GM23338 (cell line): ENCODE results near the gene EXOC7.

Experiments used
- EZH2 ChIP-seq: fragments of 200-600 bp; sonication (generic); IDR thresholded peaks from one replicate; pipeline ENCODE4 v1.8.0; 2017; ENCODE audit warnings: antibody characterized with exemption, mild to moderate bottlenecking, low read depth; ENCODE audit not compliant: unreplicated experiment
- EZH2phosphoT487 ChIP-seq: fragments of 200-600 bp; sonication (generic); IDR thresholded peaks from one replicate; pipeline ENCODE4 v1.8.1; 2018; ENCODE audit warnings: antibody characterized with exemption; ENCODE audit not compliant: unreplicated experiment
- JUNB ChIP-seq: IDR thresholded peaks from one replicate; pipeline ENCODE4 v1.6.1; 2016; ENCODE audit warnings: antibody characterized with exemption; ENCODE audit not compliant: unreplicated experiment
- POLR2AphosphoS5 ChIP-seq: IDR thresholded peaks from 2 replicates; pipeline ENCODE4 v1.6.1; 2016; ENCODE audit warnings: antibody characterized with exemption, low read depth
- ZNF331 ChIP-seq: fragments of 250-450 bp; sonication (Bioruptor Pico); IDR thresholded peaks from 2 replicates; pipeline ENCODE4 v1.5.0; 2020; ENCODE audit warnings: low read depth, mild to moderate bottlenecking, moderate library complexity
- TF ChIP-seq, protein P1 (sequence below): IDR thresholded peaks from one replicate; pipeline ENCODE4 v1.6.1; 2018; ENCODE audit warnings: antibody characterized with exemption; ENCODE audit not compliant: unreplicated experiment
- TF ChIP-seq, protein P2 (sequence below), 2 experiments: fragments of 200-600 bp in 1 of 2; sonication (generic) in 1 of 2; conservative IDR thresholded peaks; 2 replicates each; pipeline versions ENCODE4 v1.5.1 to v1.6.1; 2016 to 2017; ENCODE audit warnings: antibody characterized with exemption in 2 of 2, low read depth in 2 of 2, mild to moderate bottlenecking in 2 of 2, moderate library complexity in 1 of 2

DNA sequence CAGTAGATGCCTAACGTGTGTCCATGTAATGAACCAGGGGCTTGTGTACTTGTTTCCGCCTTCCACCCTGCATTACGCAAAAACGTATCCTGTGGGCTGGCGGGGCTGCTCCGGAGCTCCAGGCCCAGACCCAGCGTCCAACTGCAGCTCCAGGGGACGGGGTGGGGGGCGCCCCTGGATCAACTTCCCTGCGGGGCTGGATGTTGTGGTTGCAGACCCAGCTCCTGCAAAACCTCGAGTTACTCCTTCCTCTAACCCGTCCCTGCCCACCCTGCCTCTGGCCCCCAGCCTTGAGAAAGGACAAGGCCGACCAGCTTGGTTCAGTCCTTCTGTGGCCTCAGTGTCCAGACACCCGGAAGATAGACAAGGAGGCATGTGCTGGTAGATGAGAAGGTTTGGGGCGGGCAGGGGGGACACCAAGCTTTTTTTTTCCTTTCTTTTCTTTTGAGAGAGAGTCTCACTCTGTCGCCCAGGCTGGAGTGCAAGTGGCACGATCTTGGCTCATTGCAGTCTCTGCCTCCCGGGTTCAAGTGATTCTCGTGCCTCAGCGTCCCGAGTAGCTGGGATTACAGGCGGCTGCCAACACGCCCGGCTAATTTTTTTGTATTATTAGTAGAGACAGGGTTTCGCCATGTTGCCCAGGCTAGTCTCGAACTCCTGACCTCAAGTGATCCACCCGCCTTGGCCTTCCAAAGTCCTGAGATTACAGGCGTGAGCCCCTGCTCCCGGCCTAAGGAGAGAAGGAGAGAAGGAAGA, 731 bp upstream of the EXOC7 start:
- TF ChIP-seq, protein P1, sequence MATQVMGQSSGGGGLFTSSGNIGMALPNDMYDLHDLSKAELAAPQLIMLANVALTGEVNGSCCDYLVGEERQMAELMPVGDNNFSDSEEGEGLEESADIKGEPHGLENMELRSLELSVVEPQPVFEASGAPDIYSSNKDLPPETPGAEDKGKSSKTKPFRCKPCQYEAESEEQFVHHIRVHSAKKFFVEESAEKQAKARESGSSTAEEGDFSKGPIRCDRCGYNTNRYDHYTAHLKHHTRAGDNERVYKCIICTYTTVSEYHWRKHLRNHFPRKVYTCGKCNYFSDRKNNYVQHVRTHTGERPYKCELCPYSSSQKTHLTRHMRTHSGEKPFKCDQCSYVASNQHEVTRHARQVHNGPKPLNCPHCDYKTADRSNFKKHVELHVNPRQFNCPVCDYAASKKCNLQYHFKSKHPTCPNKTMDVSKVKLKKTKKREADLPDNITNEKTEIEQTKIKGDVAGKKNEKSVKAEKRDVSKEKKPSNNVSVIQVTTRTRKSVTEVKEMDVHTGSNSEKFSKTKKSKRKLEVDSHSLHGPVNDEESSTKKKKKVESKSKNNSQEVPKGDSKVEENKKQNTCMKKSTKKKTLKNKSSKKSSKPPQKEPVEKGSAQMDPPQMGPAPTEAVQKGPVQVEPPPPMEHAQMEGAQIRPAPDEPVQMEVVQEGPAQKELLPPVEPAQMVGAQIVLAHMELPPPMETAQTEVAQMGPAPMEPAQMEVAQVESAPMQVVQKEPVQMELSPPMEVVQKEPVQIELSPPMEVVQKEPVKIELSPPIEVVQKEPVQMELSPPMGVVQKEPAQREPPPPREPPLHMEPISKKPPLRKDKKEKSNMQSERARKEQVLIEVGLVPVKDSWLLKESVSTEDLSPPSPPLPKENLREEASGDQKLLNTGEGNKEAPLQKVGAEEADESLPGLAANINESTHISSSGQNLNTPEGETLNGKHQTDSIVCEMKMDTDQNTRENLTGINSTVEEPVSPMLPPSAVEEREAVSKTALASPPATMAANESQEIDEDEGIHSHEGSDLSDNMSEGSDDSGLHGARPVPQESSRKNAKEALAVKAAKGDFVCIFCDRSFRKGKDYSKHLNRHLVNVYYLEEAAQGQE: no peak
- TF ChIP-seq, protein P2, sequence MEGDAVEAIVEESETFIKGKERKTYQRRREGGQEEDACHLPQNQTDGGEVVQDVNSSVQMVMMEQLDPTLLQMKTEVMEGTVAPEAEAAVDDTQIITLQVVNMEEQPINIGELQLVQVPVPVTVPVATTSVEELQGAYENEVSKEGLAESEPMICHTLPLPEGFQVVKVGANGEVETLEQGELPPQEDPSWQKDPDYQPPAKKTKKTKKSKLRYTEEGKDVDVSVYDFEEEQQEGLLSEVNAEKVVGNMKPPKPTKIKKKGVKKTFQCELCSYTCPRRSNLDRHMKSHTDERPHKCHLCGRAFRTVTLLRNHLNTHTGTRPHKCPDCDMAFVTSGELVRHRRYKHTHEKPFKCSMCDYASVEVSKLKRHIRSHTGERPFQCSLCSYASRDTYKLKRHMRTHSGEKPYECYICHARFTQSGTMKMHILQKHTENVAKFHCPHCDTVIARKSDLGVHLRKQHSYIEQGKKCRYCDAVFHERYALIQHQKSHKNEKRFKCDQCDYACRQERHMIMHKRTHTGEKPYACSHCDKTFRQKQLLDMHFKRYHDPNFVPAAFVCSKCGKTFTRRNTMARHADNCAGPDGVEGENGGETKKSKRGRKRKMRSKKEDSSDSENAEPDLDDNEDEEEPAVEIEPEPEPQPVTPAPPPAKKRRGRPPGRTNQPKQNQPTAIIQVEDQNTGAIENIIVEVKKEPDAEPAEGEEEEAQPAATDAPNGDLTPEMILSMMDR (conservative IDR thresholded peaks at IDR 0.05; ENCODE audit: low read depth in 2 of 2): peak in 1 of 2 experiments; percentile 17; a peak in 1 of 4 replicates
- TF ChIP-seq POLR2AphosphoS5 (no peak), EZH2 (no peak), EZH2phosphoT487 (no peak), ZNF331 (no peak), JUNB (no peak)
